ENCODE results near the gene GLOD5. TPM values are rescaled to one million over a fixed set of nuclear protein-coding genes. Genes with fewer than 3 reads are reported as not detected.

GLOD5 gene
- total and polyA plus RNA-seq, 9 of the 15 experiments (the other 6 are each of a cell fraction or from before 2014, with no cell fraction given), result 0.27 to 4.4 (median 2.2) TPM

DNA sequence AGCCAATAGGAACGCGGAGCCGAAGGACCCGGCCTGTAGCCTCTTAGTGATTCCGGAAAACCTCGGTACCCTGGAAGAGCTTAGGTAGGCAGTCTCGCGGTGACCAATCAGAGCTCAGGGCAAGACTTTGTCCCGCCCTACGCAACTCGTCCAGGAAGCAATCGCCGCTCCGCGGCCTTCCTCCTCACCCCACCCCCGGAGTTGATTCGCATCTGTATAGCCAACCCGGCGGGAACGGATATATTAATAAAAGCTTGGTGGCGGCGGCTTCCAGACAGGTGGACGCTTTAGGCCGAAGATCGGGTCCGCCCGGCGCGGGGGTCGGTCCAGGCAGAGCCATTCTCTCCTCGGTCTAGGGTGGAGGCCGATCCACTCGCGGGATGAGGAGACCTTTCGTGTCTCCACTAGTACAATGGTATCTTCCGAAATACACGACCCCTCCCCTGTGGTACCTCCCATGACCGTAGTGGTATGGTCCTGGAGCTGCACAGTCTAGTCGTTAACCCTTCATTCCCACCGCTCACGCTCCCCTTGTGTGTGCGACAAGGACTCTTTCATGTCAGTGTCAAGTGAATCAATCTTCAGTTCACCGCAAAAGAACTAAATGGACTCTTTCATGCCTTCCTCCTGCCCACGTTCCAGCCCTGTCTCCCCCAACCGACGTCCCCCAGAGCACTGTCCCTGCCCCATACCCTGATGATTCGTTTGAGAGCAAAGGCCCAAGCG is 24.2 kb upstream of the GLOD5 start (continued):
- TF ChIP-seq ZNF175 (CRISPR knock-in tag; IDR thresholded peaks at IDR 0.05; ENCODE audit: low read depth) (no peak), SRSF7 (optimal IDR thresholded peaks at IDR 0.05; ENCODE audit: low read depth, low read length) (no peak), FOXJ2 (tag; IDR thresholded peaks at IDR 0.05) (0 out of 2 replicates have a peak, but pooled peaks have one; percentile 26), ZNF24 (IDR thresholded peaks at IDR 0.05) (0 out of 2 replicates have a peak, but pooled peaks have one; percentile 3), CBX5 (IDR thresholded peaks at IDR 0.05; ENCODE audit: borderline replicate concordance, low read depth) (peak; percentile 10; the same call in 1 of the 2 replicates), ZNF830 (CRISPR knock-in tag; IDR thresholded peaks at IDR 0.05) (0 out of 2 replicates have a peak, but pooled peaks have one; percentile 23), ATF1 (CRISPR knock-in tag; IDR thresholded peaks at IDR 0.05) (no peak), ATF1 (tag; IDR thresholded peaks at IDR 0.05) (peak; percentile 76), ZFP1 (CRISPR knock-in tag; IDR thresholded peaks at IDR 0.05) (no peak), ARNT (IDR thresholded peaks at IDR 0.05) (peak in 1 of 2 experiments; percentile 22; a peak in 1 of 4 replicates), MIER1 (IDR thresholded peaks at IDR 0.05; ENCODE audit: low read depth) (peak; percentile 38; the same call in 1 of the 2 replicates), ASH1L (IDR thresholded peaks at IDR 0.05; ENCODE audit: borderline replicate concordance, low read depth, partially characterized antibody) (peak; percentile 68), RBFOX2 (IDR thresholded peaks at IDR 0.05; ENCODE audit: low read depth, low read length) (peak; percentile 87), POLR2G (IDR thresholded peaks at IDR 0.05; ENCODE audit: low read depth, low read length) (peak; percentile 84), SMAD4 (CRISPR knock-in tag; conservative IDR thresholded peaks at IDR 0.05) (peak; percentile 81), BHLHE40 (IDR thresholded peaks at IDR 0.05; ENCODE audit: low read length) (peak; percentile 85), TAF7 (tag; IDR thresholded peaks at IDR 0.05) (0 out of 2 replicates have a peak, but pooled peaks have one; percentile 16), SP2 (IDR thresholded peaks at IDR 0.05; ENCODE audit: extremely low read depth, low read depth, low read length, poor library complexity, severe bottlenecking) (peak; percentile 59), KLF13 (tag; IDR thresholded peaks at IDR 0.05; ENCODE audit: borderline replicate concordance, low read depth) (no peak), ZSCAN29 (IDR thresholded peaks at IDR 0.05) (peak; percentile 67; the same call in 1 of the 2 replicates)
- TF ChIP-seq, protein P1, sequence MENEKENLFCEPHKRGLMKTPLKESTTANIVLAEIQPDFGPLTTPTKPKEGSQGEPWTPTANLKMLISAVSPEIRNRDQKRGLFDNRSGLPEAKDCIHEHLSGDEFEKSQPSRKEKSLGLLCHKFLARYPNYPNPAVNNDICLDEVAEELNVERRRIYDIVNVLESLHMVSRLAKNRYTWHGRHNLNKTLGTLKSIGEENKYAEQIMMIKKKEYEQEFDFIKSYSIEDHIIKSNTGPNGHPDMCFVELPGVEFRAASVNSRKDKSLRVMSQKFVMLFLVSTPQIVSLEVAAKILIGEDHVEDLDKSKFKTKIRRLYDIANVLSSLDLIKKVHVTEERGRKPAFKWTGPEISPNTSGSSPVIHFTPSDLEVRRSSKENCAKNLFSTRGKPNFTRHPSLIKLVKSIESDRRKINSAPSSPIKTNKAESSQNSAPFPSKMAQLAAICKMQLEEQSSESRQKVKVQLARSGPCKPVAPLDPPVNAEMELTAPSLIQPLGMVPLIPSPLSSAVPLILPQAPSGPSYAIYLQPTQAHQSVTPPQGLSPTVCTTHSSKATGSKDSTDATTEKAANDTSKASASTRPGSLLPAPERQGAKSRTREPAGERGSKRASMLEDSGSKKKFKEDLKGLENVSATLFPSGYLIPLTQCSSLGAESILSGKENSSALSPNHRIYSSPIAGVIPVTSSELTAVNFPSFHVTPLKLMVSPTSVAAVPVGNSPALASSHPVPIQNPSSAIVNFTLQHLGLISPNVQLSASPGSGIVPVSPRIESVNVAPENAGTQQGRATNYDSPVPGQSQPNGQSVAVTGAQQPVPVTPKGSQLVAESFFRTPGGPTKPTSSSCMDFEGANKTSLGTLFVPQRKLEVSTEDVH (IDR thresholded peaks at IDR 0.05; ENCODE audit: low read depth, partially characterized antibody), result peak; percentile 81
- TF ChIP-seq, protein P2, sequence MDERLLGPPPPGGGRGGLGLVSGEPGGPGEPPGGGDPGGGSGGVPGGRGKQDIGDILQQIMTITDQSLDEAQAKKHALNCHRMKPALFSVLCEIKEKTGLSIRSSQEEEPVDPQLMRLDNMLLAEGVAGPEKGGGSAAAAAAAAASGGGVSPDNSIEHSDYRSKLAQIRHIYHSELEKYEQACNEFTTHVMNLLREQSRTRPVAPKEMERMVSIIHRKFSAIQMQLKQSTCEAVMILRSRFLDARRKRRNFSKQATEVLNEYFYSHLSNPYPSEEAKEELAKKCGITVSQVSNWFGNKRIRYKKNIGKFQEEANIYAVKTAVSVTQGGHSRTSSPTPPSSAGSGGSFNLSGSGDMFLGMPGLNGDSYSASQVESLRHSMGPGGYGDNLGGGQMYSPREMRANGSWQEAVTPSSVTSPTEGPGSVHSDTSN (CRISPR knock-in tag; IDR thresholded peaks at IDR 0.05; ENCODE audit: low read depth), result no peak
- TF ChIP-seq, protein P2 (tag; conservative IDR thresholded peaks at IDR 0.05; ENCODE audit: low read depth), result no peak
